RCC 7860 (cell line): ENCODE data around the gene PNMA6E.
"Not testable (repeated sequence)": the region's sequence is repeated elsewhere in the genome, so short reads cannot be mapped to it uniquely, and the experiment has no call there.

ENCODE experiments used
- DNase-seq: peaks from one replicate; pipeline ENCODE4 v3.0.0-alpha.2; 2015; ENCODE audit warnings: low spot score
- FAIRE-seq: peaks from 2 replicates; lab custom pipeline; 2012; peaks lifted over from hg19 to GRCh38; lab: Jason Lieb, UNC

Gene PNMA6E

GRCh38 chrX:153387987-153388721, 13.0 kb downstream of the PNMA6E start:
- no peak for FAIRE-seq

GRCh38 chrX:153387345-153387744, 13.8 kb downstream of the PNMA6E start:
- DNase-seq: no peak
- FAIRE-seq: no peak

More at GRCh38 chrX:153387987-153388721, 13.0 kb downstream of the PNMA6E start:
- DNase-seq: no peak

GRCh38 chrX:153386097-153386496, 15.1 kb downstream of the PNMA6E start:
- FAIRE-seq: no peak
- no peak for DNase-seq

- not testable (repeated sequence) for DNase-seq, FAIRE-seq
These were observed 16.2 kb downstream of the PNMA6E start for GRCh38 chrX:153384973-153385372.

- DNase-seq (no peak), FAIRE-seq (no peak)
These were observed 16.8 kb downstream of the PNMA6E start for GRCh38 chrX:153384390-153384789.

- DNase-seq (no peak), FAIRE-seq (no peak)
These were observed 18.3 kb downstream of the PNMA6E start for GRCh38 chrX:153382563-153383482.

- FAIRE-seq (no peak), DNase-seq (peak; percentile 7)
These were observed 19.2 kb downstream of the PNMA6E start for GRCh38 chrX:153381684-153382532.

- DNase-seq: no peak
- FAIRE-seq: no peak
These were observed 20.5 kb downstream of the PNMA6E start for GRCh38 chrX:153380691-153381090.

GRCh38 chrX:153379971-153380581, 21.1 kb downstream of the PNMA6E start:
- DNase-seq (no peak), FAIRE-seq (no peak)

GRCh38 chrX:153379508-153379907, 21.6 kb downstream of the PNMA6E start:
- FAIRE-seq (no peak), DNase-seq (no peak)

- FAIRE-seq (no peak), DNase-seq (no peak)
These were observed 22.5 kb downstream of the PNMA6E start for GRCh38 chrX:153378607-153379006.

GRCh38 chrX:153377727-153378126, 23.4 kb downstream of the PNMA6E start:
- DNase-seq (no peak), FAIRE-seq (no peak)

GRCh38 chrX:153375571-153375970, 25.6 kb downstream of the PNMA6E start:
- no peak for FAIRE-seq
- no peak for DNase-seq

GRCh38 chrX:153374426-153374825, 26.7 kb downstream of the PNMA6E start:
- FAIRE-seq (no peak), DNase-seq (no peak)

- FAIRE-seq: no peak
- no peak for DNase-seq
These were observed 28.2 kb downstream of the PNMA6E start for GRCh38 chrX:153372949-153373348.

- FAIRE-seq: no peak
- DNase-seq: no peak
These were observed 29.9 kb downstream of the PNMA6E start for GRCh38 chrX:153371256-153371655.

GRCh38 chrX:153370293-153371055, 30.7 kb downstream of the PNMA6E start:
- DNase-seq (no peak), FAIRE-seq (no peak)

GRCh38 chrX:153366878-153367538, 34.1 kb downstream of the PNMA6E start:
- FAIRE-seq: no peak

GRCh38 chrX:153366119-153366518, 35.0 kb downstream of the PNMA6E start:
- DNase-seq (no peak), FAIRE-seq (no peak)

More at GRCh38 chrX:153366878-153367538, 34.1 kb downstream of the PNMA6E start:
- DNase-seq: no peak
